ENCODE data around the gene ZBTB11. TPM values are rescaled to one million over a fixed set of nuclear protein-coding genes. Genes with fewer than 3 reads are reported as not detected.

The ZBTB11 gene
- total and polyA plus RNA-seq, 9 donors = 7.6 to 24.7 (median 18.3) TPM

DNA sequence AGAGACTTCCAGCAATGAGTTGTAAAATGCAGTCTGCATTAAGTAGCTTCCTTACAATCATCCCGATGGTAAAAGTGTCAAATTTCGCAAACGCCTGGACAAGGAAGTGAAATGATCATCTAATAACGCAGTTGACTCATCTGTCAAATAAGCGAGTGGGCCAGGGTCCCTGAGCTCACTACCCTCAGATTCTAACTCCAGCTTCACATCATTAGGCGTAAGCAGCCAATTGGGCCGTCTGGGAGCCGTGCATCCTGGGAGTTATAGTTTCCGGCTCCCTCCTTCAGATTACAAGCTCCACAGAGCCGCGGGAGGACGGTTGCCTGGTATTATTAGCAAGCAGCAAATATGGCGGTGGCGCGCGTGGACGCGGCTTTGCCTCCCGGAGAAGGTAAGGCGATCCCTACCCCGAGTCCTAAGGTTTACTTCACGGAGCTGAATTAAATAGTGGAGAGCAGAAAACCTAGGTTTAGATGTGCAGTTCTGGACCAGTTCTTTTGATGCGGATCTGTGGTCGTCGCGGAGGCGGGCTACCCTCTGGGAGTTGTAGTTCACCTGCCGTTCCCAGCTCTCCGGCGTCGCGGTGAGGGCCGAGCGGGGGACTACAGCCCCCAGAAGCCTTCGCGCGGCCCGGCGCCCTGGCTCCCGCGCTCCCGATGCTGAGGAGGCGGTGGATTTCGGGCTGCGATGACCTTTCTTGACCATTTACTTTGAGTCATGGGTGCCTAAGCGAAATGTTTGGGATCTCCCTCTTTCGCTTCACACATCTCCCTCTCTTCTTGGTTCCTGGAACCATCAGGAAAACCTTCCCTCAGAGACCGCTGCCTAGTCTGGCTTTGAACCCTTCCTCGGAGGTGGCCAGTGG, 47.6 kb upstream of the ZBTB11 start, which contains the start of gene CEP97:
TSS of gene CEP97 (plus strand) at position 286 of the 865 bp plus-strand sequence. CDS start at position 349, 63 bp downstream.
- no peaks in the 10 kb centered on the region for H3K36me3 ChIP-seq
- WGBS, 3 donors = 0 to 1% (median 0%) methylated on average over 39 to 49 of the region's 49 CpGs
- H3K27me3 ChIP-seq = no peaks in the 10 kb centered on the region
- H3K4me3 ChIP-seq = peak within 1 kb of the TSS; percentile 74
- no peaks in the 10 kb centered on the region for H3K9me3 ChIP-seq
- H3K27ac ChIP-seq = peak within 1 kb of the TSS; percentile 30 to 65
- TF ChIP-seq POLR2A (IDR thresholded peaks at IDR 0.05) (no peak), EP300 (IDR thresholded peaks at IDR 0.05) (no peak)
- TF ChIP-seq, protein P1, sequence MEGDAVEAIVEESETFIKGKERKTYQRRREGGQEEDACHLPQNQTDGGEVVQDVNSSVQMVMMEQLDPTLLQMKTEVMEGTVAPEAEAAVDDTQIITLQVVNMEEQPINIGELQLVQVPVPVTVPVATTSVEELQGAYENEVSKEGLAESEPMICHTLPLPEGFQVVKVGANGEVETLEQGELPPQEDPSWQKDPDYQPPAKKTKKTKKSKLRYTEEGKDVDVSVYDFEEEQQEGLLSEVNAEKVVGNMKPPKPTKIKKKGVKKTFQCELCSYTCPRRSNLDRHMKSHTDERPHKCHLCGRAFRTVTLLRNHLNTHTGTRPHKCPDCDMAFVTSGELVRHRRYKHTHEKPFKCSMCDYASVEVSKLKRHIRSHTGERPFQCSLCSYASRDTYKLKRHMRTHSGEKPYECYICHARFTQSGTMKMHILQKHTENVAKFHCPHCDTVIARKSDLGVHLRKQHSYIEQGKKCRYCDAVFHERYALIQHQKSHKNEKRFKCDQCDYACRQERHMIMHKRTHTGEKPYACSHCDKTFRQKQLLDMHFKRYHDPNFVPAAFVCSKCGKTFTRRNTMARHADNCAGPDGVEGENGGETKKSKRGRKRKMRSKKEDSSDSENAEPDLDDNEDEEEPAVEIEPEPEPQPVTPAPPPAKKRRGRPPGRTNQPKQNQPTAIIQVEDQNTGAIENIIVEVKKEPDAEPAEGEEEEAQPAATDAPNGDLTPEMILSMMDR (IDR thresholded peaks at IDR 0.05) = no peak
- no peaks in the 10 kb centered on the region for H3K4me1 ChIP-seq (ENCODE audit: insufficient read depth)
- peak; percentile 83 to 90 (median 86) for DNase-seq
- intact Hi-C loops (cut with DNase I) = no loop called here

DNA sequence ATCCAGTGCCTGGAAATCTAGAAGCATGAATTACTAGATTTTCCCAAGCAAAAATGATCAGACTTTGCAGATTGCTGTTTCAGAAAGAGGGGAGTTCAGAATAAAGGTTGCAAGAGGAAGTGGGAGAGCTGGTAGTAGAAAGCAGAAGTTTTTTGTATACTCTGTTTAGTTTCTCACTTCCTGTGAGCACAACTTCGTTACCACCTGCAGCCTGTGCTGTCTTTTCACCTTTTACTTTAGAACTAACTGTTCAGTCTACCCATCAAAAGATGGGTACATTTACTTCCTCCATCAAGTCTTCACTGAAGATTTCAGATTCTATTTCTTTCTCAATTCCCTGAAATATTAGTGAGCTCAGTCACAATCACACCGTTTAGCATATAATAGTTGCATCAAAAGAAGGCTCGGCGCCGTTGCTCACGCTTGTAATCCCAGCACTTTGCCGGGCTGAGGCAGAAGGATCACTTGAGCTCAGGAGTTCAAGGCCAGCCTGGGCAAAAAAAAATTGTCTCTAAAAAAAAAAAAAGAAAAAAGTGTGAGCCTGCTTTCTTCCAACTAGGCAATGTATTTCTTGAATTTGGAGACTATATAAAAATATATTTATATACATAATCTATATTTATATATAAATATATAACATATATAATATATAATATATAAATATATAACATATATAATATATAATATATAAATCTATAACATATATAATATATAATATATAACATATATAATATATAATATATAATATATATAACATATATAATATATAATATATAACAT, 45.7 kb upstream of the ZBTB11 start:
- H3K27ac ChIP-seq = no peak overlapping the region
- no peaks in the 10 kb centered on the region for H3K4me1 ChIP-seq (ENCODE audit: insufficient read depth)
- 48 to 64% (median 51%) methylated on average over 7 of the region's 7 CpGs for WGBS, 3 donors
- peak in 2 of 5 donors; percentile 36 to 44 for DNase-seq
- H3K36me3 ChIP-seq = no peaks in the 10 kb centered on the region
- intact Hi-C loops (cut with DNase I) = no loop called here
- TF ChIP-seq, protein P1 (IDR thresholded peaks at IDR 0.05) = no peak
- TF ChIP-seq EP300 (IDR thresholded peaks at IDR 0.05) (no peak), POLR2A (IDR thresholded peaks at IDR 0.05) (no peak)
- H3K9me3 ChIP-seq = no peaks in the 10 kb centered on the region
- H3K4me3 ChIP-seq = no peak overlapping the region
- H3K27me3 ChIP-seq = no peaks in the 10 kb centered on the region

DNA sequence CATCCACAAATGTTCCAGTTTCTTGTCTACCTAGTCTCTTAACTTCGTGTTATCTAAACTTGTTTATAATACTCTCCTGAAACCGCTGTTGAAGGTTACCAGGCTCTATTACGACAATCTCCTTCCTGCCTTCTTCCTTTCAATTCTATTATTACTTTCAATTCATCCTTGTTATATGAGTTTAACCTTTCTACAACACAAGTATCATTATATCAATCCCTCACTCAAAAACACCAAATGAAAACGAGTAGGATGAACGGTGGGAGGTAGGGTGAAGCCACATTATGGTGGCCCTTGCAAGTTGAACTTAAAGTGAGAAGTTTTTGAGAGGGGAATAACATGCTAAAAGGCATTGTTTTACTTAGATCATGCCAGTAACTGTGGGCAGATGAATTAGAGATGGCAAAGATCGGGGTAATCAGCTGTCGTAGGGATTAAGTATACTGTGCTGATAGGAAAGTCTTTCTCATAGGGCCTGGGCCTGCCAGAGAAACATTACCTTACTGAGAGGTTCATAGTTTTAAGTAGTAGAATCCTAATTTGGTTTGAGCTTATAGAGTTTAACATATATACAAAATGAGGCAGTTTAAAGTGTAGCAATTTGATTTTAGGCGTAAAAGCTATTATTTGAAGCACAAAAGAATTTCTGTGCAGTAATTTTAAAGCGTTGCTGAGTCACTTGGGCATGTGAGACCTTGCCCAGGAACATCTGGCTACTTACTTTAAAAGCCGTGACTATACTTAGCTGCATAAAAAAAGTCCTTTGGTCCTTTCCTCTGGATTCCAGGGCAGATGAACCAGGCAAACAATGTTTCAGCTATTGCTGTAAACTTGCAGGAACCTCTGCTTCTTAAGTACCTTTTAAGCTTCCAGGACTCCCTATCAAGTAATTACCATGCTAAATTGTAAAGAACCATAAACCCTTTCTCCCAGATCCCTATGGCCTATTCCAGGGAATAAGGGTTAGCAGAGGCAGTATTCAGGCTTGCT, 44.2 kb upstream of the ZBTB11 start:
- WGBS, 3 donors = 65 to 78% (median 67%) methylated on average over 10 of the region's 10 CpGs

More for the DNA sequence above, 44.2 kb upstream of the ZBTB11 start:
- Histone ChIP-seq H3K4me1 (ENCODE audit: insufficient read depth) (no peaks in the 10 kb centered on the region), H3K9me3 (no peaks in the 10 kb centered on the region), H3K27ac (no peak overlapping the region), H3K4me3 (no peak overlapping the region), H3K36me3 (no peaks in the 10 kb centered on the region), H3K27me3 (no peaks in the 10 kb centered on the region)
- DNase-seq = no peak
- TF ChIP-seq, protein P1 (IDR thresholded peaks at IDR 0.05) = no peak
- TF ChIP-seq POLR2A (IDR thresholded peaks at IDR 0.05) = no peak
- intact Hi-C loops (cut with DNase I) = no loop called here
